Stimulated activated CD8-positive, alpha-beta memory T cell treated with anti-CD3 and anti-CD28 coated beads, Interleukin-4, amount 100 ng/mL, for 48 hours (primary cell): ENCODE results near the gene SEL1L.
"Not testable (repeated sequence)": the region's sequence is repeated elsewhere in the genome, so short reads cannot be mapped to it uniquely, and the experiment has no call there.

ENCODE experiments used
- DNase-seq: peaks from one replicate; pipeline ENCODE4 v3.0.0-alpha.2; 2020

SEL1L gene

DNA sequence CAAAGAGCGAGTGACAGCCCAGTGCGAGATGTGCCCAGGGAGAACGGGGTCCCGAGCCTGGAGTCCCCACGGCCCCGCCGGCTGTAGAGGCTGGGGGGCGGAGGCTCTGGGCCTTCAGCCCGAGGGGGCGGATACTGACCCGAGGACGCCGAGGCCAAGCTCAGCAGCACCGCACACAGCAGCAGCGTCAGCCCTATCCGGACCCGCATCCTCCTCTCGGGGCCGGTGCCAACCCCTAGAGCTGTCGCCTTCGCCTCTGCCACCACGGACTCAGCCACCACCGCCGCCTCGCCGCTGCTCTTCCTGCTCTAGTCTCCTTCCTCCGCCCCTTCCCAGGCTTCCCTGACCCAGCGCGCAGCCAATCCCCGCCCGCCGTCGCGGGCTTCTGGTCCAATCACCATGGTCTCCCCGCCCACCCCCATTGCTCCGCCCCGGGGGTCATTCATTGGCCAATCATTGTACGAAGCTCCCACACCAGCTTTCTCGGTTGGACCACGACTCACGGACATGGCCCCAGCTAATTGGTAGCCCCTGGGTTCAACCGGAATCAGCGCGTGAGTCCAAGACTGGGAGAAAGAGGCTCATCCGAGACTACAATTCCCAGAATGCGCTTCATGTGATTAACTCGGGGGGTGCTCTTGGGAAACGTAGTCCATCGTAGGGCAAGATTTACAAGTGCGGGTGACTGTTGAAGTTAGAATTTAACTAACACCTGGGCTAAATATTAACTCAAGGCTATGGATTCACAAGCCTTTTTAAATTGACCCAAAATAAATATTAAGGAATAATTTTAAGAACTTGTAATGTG, at the start of gene SEL1L:
SEL1L (minus strand) TSS at position 318 of the 808 bp plus-strand sequence; CDS start at position 209, 109 bp downstream.
- peak; percentile 99 for DNase-seq

- DNase-seq: no peak
Observed at GRCh38 chr14:81582420-81582819, 48.8 kb upstream of the SEL1L start.

DNA sequence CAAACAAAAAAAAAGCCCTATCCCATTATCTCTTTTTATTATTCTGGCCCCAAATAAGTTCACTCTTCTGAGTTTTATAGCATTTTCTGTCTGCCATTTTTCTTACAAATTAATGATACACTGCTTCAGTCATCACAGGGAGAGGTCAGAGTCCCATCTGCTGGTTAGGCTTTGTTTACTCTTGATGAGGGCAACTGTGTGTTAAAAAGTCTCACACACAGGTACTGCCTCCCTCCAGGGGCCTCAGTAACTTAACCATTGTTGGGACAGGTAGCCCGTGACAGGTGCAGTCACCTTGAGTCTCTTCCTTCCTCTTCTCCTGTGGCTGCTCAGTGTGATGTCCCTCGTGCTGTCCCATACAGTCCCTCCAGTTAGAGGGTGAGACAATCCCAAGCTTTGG, 45.5 kb upstream of the SEL1L start:
- DNase-seq: no peak

- no peak for DNase-seq
Observed at GRCh38 chr14:81571437-81571836, 37.8 kb upstream of the SEL1L start.

DNA sequence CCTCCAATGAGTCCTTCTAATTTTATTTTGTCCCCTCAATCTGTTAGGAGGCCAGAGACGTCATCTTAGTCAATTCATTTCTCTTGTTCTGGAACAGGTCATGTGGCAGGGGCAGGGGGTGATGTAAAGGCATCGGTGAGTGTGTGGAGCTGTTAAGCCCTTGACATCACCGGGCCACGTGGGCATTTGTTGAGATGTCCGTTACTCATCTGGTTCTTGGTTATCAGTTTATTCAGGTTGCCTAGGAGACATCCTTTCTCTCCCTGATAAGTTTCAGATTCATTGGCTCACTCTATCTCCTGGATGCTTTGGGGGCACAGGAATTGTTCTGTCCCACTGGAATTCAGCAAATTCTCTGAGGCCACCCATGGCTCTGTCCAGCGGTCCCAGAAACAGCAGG, 33.6 kb upstream of the SEL1L start:
- no peak for DNase-seq

DNA sequence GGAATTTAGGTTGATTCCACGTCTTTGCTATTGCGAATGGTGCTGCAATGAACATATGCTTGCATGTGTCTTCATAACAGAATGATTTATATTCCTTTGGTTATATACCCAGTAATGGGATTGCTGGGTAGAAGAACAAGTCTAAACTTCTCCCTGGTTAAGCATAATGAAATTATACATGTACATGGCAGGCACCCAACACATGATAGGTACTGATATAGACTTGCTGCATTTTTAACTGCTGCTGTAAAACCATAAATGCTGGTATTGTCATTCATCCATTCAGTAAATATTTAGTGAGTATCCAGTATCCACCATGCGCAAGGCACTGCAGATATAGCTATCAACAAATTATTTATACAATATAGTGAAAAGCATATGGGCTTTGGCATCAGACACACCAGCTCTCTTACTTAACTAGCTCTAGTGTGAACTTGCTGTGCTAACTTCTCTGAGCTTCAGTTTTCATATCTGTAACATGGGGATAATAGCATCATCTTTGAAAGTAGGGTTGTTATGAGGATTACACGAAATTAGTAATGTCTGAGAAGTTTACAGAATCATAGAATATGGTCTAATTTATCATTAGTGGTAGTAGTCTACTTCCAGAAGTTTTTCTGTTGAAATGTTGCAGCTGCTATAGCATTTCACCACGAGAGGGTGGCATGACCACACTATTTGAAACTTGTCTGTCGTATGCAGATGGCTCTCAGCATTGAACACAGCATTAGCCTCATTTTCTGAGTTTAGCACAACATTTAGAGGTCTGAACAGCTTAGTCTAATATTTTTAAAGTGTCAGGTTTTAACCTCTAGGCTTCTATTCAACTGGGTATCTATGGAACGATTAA, 32.0 kb upstream of the SEL1L start:
- no peak for DNase-seq

DNA sequence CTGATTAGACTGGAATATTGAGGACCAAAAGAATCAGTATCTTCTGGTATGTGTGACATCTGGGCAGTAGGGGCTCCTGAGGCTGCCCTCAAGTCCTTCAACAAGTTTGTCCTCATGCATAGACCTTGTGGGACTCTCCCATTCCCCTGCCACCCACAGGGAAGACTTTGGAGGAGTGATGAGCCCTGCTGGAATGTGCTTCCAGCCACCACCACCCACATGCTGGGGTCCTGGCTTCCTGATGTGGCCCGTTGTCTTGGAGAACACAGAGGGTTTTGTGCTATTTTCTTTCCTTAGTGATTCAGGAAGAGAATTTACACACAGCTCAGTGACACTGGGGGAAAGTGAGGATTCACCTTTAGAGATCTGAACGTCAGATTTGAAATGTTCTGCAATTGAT, 29.2 kb upstream of the SEL1L start:
- no peak for DNase-seq

GRCh38 chr14:81561084-81561775, 27.6 kb upstream of the SEL1L start:
- no peak for DNase-seq

DNA sequence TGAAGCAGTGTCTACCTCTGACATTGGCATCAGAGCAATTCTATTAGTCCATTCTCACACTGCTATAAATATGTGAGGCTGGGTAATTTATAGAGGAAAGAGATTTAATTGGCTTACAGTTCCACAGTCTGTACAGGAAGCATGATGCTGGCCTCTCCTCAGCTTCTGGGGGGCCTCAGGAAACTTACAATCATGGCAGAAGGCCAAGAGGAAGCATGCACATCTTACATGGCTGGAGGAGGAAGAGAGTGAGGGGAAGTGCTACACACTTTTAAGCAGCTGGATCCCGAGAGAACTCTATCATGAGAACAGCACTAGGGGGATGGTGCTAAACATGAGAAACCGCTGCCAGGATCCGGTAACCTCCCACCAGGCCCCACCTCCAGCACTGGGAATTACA, 25.7 kb upstream of the SEL1L start:
- no peak for DNase-seq

GRCh38 chr14:81557146-81557545, 23.5 kb upstream of the SEL1L start:
- no peak for DNase-seq

GRCh38 chr14:81555684-81556083, 22.0 kb upstream of the SEL1L start:
- DNase-seq: no peak

- no peak for DNase-seq
Observed at GRCh38 chr14:81555051-81555450, 21.4 kb upstream of the SEL1L start.

DNA sequence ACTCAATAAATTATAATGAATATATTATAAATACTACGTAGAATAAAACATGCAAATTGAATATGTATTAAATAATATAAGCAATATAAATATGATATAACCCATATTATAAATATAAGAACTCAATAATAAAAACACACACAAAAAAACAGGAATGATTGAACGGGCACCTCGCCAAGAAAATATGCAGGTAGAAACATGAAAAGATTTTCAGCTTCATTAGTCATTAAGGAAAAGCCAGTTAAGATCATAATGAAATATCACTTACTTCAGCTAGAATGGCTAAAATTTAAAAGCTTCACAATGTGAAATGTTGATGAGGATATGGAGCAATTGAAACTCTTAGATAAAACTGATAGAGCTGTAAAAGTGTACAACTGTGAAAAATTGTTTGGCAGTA, 17.8 kb upstream of the SEL1L start:
- no peak for DNase-seq

DNA sequence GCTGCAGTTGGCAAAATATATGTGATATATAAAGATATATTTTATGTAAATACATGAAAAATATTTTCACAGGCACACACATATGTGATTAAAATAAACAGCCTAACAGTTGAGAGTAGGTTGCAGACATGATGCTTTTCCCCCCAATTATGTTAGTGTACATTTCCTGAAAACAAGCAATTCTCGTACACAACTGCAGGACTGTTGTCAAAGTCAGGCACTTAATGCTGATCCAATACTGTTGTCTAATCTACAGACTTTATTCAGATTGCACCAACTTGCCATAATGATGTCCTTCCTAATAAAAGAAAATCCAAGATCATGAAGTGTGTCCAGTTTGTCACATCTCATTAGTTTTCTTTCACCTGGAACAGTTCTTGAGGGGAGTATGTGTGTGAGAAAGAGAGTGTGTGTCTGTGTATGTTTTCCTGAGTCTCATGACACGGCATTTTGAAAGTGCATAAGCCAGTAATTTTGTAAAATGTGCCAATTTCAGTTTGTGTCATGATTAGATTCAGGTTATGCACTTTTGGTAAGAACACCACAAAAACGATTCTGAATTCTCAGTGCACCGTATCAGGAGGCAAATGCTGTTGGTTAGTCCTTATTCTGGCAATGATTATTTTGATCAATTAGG, 16.5 kb upstream of the SEL1L start:
- DNase-seq: no peak

DNA sequence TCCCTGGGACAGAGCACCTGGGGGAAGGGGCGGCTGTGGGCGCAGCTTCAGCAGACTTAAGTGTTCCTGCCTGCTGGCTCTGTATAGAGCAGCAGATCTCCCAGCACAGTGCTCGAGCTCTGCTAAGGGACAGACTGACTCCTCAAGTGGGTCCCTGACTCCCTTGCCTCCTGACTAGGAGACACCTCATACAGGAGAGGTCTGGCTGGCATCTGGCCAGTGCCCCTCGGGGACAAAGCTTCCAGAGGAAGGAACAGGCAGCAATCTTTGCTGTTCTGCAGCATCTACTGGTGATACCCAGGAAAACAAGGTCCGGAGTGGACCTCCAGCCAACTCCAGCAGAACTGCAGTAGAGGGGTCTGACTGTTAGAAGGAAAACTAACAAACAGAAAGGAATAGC, 7.6 kb upstream of the SEL1L start:
- not testable (repeated sequence) for DNase-seq

DNA sequence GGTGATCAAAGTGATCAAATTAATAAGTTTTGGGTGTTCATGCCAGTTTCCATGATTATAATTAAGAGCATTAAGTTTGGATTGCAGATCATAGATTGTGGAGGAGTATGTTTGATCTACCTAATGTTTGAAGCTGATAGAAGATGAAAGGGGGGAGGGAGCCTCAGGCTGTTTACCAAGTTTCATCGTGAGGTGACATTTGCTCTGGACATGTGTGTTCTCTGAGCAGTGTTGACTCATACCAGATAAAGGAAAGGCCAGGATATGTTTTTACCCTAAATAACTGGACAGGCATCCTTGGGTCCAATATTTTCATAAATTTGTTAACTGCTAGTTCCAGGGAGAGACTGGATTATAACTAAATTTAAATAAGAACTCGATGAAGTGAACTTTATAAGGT, 3.5 kb upstream of the SEL1L start:
- DNase-seq: no peak

- no peak for DNase-seq
Observed at GRCh38 chr14:81536241-81536771, 2.7 kb upstream of the SEL1L start.

- DNase-seq: no peak
Observed at GRCh38 chr14:81535396-81536164, 1.9 kb upstream of the SEL1L start.

- no peak for DNase-seq
Observed at GRCh38 chr14:81534510-81535074, 939 bp upstream of the SEL1L start.

DNA sequence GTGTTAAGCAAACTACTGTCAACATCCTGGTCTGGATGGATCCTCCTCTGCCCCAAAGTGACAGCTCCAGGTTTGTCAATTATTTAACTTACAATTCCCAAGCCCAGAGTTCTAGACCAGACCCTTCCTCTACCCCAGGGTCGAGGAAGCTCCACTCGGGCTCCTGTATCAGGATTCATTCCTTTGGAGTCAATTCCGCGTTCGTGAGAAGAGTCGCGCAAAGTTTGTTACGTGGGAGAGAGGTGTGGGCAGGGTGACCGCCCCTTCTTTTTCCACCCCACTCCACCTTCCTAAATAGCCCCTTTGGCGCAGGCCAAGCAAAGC, 479 bp downstream of the SEL1L start:
- DNase-seq: no peak

DNA sequence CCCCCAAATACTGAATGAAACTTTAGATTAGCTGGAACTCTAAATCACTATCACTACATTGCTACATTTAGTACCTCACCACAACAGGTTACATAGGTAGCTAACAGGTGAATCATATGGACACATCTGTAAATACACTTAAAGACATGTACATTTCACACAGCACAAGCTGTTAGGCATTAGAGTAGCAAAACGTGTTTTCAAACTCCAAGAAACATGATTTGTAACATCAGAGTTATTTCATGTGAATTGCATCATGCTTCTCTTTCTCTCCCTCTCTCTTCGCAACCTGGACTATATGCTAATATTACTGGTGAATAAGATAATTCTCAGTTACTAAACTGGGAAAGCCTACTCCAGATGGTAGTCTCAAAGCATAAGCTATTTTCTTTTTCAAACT, 4.3 kb downstream of the SEL1L start:
- DNase-seq: no peak

DNA sequence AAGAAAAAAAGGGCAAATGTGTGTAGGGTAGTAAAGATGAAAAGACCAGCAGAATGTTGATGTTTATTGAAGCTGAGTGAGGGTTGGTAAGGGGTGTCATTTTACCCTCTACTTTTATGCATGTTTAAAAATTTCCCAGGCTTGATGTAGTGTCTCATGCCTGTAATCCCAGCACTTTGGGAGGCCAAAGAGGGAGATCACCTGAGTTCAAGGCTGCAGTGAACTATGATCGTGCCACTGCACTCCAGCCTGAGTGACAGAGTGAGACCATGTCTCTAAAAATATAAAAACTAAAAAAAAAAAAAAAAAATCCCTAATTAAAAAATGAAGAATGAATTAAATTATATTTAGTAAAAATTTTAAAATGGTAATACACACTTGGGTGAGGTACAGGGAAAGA, 8.5 kb downstream of the SEL1L start:
- no peak for DNase-seq
